ENCODE data around the gene ABCB6. TPM values are rescaled to one million over a fixed set of nuclear protein-coding genes. Genes with fewer than 3 reads are reported as not detected.

The ABCB6 gene
- total RNA-seq, 4 donors from 2014 or later, result 8.2 to 31.6 (median 24.7) TPM

DNA sequence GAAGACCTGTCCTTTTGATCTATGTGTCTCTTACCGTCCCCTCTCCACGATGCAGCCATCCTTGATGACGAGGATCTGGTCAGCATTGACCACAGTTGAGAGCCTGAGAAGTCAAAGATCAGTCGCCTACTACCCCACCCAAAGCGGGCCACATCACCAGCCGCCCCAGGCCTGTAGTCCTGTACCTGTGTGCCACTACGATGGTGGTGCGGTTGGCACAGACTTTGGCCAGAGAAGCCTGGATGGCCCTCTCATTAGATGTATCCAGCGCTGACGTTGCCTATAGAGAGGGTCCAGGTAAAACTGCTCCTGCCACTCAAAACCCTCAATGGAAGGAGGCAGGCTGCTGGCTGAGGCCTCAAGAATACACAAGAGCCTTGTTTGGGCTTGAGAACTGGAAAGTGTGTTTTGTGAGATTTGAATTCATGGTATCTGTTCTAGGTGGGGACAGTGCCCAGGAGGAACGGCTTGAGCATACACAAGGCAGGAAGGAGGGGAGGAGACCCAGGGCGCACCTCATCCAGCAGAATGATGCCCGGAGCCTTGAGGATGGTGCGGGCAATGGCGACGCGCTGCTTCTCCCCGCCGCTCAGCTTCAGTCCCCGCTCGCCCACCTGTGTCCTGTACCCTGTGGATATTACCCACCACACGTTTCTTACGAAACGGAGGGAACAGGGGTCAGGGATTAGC is 8.4 kb downstream of the ABCB6 start:
- no peak for TF ChIP-seq CTCF (IDR thresholded peaks at IDR 0.05; ENCODE audit: low read depth)

DNA sequence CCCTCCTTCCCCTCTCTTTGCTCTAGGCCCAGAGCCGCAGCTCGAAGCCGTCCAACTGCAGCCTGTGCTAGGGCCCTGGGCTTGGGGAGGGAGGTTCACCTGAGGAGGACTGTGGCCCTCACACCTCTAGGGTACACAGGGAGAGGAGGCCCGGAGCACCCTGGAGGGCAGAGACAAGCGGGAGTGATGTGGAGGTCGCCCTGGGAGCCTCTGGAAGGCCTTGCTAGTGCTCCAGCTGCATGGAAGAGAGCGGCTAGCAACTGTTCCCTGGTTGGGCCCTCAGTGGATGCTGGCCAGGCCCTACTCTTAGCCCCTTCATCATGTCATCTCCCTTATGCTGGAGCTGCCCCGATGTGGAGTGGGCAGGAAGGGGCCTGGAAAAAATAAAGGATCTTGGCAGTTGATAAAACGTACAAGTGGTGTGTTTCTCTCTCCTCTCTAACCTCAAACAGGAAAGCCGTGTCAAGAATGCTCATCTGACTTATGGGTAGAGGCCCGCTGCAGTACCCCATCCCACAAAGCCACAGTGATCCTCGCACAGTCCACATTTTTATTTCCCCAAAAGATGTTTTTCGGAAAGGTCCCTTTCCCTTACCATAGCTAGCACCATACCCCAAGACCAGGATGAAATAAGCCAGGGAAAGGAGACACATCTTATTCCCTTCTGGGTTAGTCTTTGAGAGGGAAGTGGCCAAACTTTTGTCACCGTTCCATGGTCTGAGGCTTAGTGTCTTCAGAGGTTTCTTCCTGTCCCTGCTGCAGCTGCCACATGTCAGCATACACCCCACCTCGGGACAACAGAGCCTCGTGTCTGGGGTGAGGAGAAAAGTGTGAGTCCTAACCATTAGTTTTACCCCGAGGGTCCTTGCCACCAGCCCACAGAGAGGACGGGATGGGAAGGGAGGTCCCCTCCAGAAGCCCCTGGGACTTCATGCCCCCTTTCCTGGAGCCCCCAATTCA is 9.2 kb downstream of the ABCB6 start:
- TF ChIP-seq CTCF (IDR thresholded peaks at IDR 0.05; ENCODE audit: low read depth), result no peak

- no peak for TF ChIP-seq CTCF (IDR thresholded peaks at IDR 0.05; ENCODE audit: low read depth)
Measured at GRCh38 chr2:219207884-219208740, 10.6 kb downstream of the ABCB6 start.

GRCh38 chr2:219207134-219207883 is 11.4 kb downstream of the ABCB6 start:
- no peak for TF ChIP-seq CTCF (IDR thresholded peaks at IDR 0.05; ENCODE audit: low read depth)

GRCh38 chr2:219206328-219207133 is 12.2 kb downstream of the ABCB6 start, which contains the start of gene ZFAND2B:
Gene ZFAND2B (plus strand): TSS chr2:219206782. CDS start chr2:219206988, 206 bp downstream.
- no peak for TF ChIP-seq CTCF (IDR thresholded peaks at IDR 0.05; ENCODE audit: low read depth)

- TF ChIP-seq CTCF (IDR thresholded peaks at IDR 0.05; ENCODE audit: low read depth), result no peak
Measured at GRCh38 chr2:219205981-219206327, 12.8 kb downstream of the ABCB6 start.

Data from subcutaneous adipose tissue (tissue), 4 donors.